Cardiac fibroblast (primary cell): ENCODE measurements around the gene PGD.

Experiments
- DNase-seq, 2 donors: peaks; one replicate each; pipeline versions ENCODE4 v3.0.0 to v3.0.0-alpha.2; 2010; ENCODE audit warnings: low read depth in 2 of 2
- H3K4me3 ChIP-seq, 2 donors: replicated peaks in 1 of 2; 1 replicate in 1 of 2; 2 replicates in 1 of 2; pipeline ENCODE4 v1.5.1; 2011; ENCODE audit warnings: low read depth in 2 of 2, low read length in 2 of 2, mild to moderate bottlenecking in 2 of 2, moderate library complexity in 1 of 2
- TF ChIP-seq, protein P1 (sequence below): IDR thresholded peaks from one replicate; pipeline ENCODE4 v1.5.1; 2011; ENCODE audit warnings: low read depth, mild to moderate bottlenecking, low read length, inconsistent platforms

Gene PGD

DNA sequence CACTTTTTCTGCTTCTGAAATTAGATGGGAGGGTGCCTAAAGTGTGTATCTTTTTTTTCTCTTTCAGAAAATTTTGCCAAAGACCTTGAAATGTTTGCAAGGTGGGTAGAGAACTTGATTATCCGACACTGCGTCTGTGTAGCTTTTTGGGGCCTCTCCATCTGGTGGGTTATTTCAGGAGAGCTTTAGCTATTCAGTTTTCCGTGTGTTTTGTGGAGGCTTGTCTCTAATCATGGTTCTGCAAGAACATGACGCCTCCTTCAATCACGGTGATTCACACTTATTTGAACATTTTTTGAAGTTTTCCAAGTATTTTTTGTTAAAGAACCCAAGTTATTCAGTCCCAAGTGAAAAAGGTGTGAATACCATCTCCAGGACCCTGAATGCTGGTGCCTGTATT is 35.7 kb downstream of the PGD start:
- no peak overlapping the region for H3K4me3 ChIP-seq
- DNase-seq = no peak
- TF ChIP-seq, protein P1, sequence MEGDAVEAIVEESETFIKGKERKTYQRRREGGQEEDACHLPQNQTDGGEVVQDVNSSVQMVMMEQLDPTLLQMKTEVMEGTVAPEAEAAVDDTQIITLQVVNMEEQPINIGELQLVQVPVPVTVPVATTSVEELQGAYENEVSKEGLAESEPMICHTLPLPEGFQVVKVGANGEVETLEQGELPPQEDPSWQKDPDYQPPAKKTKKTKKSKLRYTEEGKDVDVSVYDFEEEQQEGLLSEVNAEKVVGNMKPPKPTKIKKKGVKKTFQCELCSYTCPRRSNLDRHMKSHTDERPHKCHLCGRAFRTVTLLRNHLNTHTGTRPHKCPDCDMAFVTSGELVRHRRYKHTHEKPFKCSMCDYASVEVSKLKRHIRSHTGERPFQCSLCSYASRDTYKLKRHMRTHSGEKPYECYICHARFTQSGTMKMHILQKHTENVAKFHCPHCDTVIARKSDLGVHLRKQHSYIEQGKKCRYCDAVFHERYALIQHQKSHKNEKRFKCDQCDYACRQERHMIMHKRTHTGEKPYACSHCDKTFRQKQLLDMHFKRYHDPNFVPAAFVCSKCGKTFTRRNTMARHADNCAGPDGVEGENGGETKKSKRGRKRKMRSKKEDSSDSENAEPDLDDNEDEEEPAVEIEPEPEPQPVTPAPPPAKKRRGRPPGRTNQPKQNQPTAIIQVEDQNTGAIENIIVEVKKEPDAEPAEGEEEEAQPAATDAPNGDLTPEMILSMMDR = no peak

- TF ChIP-seq, protein P1 = no peak
- no peak overlapping the region for H3K4me3 ChIP-seq
- DNase-seq = no peak
Measured at GRCh38 chr1:10437052-10437451, 38.2 kb downstream of the PGD start.

DNA sequence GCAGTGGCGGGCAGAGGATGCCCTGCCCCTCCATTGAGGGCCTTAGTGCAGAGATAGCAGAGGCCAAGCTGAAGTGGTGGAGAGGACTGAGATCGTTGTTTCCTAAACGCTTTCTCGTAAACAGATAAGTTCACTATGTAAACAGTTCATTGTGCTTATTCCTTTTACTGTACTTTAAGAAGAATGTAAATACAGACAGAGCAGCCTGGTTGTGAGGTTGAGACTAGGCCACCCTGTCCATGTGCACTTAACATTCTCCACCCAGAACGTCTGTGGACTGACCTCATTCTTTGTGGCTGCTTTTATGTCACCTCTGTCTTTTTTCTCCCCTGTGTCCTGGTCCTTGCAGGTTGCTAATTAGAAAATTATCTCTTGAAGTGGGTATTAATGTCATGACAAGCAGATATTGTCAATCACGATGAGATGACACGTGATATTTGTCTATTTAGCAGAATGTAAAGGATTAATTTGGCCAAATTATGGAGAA is 39.9 kb downstream of the PGD start:
- H3K4me3 ChIP-seq = no peak overlapping the region
- TF ChIP-seq, protein P1 = no peak
- no peak for DNase-seq

- H3K4me3 ChIP-seq = no peak overlapping the region
- TF ChIP-seq, protein P1 = no peak
- DNase-seq = no peak
Measured at GRCh38 chr1:10440305-10440704, 41.4 kb downstream of the PGD start.

GRCh38 chr1:10440794-10441193 is 41.9 kb downstream of the PGD start:
- no peak for DNase-seq
- TF ChIP-seq, protein P1 = no peak
- H3K4me3 ChIP-seq = no peak overlapping the region

GRCh38 chr1:10444248-10444647 is 45.4 kb downstream of the PGD start:
- TF ChIP-seq, protein P1 = no peak
- DNase-seq = no peak
- no peak overlapping the region for H3K4me3 ChIP-seq

DNA sequence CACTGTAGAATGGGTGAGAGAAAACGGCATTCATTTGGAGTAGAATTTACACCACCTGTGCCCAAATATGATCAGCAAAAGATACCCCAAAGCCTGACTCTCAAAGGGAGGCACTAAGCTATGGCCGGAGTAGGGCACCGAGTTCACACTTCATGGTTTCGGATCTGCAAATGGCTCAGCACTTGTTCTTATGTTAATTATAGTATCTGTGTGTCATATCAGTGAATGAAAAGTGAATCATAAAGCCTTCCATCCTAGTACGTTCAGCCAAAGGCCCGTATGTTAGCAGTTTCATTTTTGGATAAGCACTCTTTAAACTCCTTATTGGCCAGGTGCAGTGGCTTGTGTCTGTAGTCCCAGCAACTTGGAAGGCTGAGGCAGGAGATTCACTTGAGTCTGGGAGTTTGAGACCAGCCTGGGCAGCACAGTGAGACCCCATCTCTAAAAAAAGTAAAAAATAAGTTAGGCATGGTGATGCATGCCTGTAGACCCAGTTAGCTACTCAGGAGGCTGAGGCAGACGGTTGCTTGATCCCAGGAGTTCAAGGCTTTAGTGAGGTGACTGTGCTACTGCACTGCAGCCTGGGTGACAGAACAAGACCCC is 46.0 kb downstream of the PGD start:
- no peak for DNase-seq
- TF ChIP-seq, protein P1 = no peak
- no peak overlapping the region for H3K4me3 ChIP-seq
